Activated T-cell treated with anti-CD3 and anti-CD28 coated beads, Interleukin-2, amount 50 U/mL, for 1 hour (primary cell): ENCODE data around the gene RAB40AL.
A peak's percentile ranks its signal among the peaks of the same experiment; 100 is the strongest.
"Not testable (repeated sequence)": the region's sequence is repeated elsewhere in the genome, so short reads cannot be mapped to it uniquely, and the experiment has no call there.

Source experiments
- DNase-seq: peaks from one replicate; pipeline ENCODE4 v3.0.0-alpha.2; 2020

The RAB40AL gene, protein sequence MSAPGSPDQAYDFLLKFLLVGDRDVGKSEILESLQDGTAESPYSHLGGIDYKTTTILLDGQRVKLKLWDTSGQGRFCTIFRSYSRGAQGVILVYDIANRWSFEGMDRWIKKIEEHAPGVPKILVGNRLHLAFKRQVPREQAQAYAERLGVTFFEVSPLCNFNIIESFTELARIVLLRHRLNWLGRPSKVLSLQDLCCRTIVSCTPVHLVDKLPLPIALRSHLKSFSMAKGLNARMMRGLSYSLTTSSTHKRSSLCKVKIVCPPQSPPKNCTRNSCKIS

DNA sequence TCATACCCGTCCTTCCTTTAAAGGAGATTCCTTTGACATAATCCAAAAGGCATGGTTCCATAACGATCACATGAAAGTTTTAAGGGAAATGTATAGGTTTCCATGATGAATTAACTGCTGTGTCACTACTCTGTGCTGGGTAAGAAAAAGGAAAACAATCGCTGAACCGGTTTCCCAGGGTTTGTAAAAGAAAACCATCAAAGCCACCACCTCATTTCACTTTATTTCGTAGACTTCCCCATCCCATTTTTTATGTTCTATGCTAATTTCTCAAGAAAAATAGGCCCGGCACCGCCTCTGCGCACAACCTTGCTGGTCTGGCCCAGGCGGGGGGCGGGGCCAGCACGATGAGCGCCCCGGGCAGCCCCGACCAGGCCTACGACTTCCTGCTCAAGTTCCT is at the start of gene RAB40AL:
Gene RAB40AL (plus strand): TSS at position 301 of the 400 bp plus-strand sequence. CDS start 47 bp downstream, at position 348.
- DNase-seq = not testable (repeated sequence)

DNA sequence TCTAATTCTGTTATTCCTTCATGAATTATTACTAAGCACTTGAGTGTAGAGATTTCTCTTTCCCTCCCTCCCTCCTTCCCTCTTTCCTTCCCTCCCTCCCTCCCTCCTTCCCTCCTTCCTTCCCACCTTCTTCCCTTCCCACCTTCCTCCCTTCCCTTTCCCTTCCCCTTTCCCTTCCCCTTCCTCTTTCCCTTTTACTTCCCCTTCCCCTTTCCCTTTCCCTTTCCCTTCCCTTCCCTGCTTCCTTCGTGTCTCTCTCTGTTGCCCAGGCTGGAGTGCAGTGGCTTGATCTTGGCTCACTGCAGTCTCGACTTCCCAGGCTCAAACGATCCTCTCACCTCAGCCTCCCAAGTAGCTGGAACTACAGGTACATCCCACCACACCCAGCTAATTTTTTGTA is 49.4 kb upstream of the RAB40AL start:
- DNase-seq = no peak

DNA sequence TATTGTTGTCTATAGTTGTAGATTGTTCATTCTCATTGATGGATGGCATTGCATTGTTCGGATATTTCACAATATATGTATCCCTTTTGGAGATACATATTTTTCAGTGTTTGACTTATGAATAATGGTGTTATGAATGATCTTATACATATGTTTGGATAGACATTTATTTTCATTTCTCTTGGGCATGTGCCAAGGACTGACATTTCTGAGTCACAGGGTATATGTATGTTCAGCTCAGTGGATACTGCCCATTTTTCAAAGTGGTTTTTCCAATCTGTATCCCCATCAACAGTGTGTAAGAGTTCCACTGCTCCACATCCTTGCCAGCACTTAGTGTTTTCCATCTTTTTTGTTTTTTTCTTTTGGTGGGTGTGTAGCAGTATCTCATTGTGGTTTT is 45.0 kb upstream of the RAB40AL start:
- no peak for DNase-seq

DNA sequence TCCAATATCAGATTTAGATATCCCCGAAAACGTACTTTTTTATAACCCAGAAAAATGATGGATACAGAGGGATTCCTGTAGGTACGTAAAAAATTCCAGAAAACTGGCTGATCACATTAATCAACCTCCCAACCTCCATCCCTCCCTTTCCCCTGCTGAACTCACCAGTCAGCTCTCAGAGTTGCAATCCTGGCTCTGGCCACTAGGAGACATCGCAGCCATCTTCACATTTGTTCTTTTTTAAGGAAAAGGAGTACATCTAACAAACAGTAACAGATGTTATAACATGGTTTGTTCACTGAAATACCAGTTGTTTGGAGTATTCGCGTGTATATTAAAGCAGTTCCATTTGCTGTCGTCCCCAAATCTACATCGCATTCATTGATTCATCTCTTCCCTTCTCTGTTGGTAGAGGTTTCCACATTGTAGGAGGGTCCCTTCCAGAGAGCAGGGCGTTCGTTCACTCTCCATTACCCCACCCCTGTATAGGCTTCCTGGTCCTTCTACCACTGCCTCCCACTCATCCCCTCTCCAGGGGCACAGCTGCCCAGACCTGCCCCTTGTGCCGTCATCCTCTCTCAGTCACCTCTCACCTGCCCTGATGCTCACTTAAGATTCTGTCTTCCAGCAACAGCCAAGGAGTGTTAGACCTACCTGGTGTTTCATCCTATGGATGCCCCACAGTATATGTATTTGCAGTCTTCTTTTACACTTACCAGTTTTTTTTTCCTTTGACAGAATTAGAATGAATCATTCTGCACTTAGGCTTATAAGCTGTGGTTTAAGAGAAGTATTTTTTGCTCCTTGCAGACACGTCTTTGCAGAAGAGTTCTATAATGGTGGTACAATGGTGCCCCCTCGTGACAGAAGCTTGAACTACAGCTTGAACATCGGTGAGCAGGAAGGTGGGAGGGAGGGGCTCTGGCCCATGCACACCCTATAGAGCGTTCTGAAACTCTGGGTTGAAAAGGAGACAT is 36.8 kb upstream of the RAB40AL start:
- DNase-seq = peak; percentile 69

DNA sequence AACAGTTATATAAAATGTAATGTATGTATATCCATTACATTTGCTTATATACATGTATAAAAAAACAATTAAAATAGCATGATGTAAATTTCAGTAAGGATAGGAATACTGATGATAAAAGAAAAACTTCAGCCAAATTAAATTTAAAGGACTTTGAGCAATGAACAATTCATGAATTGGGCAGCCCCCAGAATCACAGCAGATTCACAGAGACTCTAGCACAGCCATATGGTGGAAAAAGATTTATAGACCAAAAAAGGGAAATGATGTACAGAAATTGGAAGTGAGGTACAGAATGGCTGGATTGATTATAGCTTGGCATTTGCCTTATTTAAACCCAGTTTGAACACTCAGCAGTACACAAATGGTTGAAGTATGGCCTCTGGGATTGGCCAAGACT is 34.7 kb upstream of the RAB40AL start:
- no peak for DNase-seq

DNA sequence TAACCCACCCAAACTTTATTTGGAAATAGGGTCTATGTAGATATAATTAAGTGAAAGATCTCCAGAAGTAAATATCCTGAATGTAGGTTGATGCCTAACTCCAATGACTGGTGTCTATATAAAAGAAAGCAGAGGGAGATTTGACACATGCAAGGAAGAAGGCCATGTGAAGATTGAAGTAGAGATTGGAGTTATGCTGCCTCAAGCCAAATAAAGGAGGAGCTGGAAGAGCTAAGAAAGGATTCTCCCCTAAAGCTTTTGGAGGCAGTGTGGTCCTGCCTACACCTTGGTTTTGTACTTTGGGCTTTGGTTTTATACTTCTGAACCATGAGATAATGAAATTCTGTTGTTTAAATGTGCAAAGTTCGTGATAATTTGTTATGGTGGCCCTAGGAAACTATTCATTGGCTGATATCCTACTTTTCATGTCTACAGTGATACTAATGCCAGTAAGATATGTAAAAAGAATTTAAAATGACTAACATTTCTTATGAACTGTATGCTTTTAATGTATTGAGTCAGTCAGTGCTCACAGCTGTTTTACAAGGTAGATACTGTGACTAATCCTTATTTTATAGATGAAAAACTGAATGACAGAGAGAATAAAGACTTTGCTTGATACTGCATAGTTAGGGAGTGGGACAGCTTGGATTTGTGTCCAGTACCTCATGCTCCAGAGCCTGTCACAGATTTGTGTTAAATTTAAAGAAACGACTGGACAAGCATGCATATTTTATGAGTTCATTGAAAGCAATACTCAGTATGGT is 5.9 kb upstream of the RAB40AL start:
- DNase-seq = no peak

DNA sequence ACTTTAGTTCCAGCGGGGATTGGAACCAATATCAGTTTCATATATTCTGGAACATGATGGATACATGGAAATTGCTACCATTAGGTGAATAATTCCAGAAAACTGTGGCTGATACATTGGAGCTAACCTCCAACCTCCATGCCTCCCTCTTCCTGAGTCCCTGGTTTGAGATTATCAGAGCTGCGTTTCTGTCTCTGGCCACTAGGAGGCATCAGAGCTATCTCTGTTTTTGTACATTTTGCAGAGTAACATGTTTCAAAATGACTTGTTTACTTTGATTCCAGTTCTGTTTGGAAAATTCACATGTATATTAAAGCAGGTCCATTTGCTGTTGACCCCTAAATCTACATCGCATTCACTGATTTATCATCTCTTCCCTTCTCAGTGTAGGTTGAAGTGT is 2.4 kb upstream of the RAB40AL start:
- DNase-seq = peak; percentile 20

DNA sequence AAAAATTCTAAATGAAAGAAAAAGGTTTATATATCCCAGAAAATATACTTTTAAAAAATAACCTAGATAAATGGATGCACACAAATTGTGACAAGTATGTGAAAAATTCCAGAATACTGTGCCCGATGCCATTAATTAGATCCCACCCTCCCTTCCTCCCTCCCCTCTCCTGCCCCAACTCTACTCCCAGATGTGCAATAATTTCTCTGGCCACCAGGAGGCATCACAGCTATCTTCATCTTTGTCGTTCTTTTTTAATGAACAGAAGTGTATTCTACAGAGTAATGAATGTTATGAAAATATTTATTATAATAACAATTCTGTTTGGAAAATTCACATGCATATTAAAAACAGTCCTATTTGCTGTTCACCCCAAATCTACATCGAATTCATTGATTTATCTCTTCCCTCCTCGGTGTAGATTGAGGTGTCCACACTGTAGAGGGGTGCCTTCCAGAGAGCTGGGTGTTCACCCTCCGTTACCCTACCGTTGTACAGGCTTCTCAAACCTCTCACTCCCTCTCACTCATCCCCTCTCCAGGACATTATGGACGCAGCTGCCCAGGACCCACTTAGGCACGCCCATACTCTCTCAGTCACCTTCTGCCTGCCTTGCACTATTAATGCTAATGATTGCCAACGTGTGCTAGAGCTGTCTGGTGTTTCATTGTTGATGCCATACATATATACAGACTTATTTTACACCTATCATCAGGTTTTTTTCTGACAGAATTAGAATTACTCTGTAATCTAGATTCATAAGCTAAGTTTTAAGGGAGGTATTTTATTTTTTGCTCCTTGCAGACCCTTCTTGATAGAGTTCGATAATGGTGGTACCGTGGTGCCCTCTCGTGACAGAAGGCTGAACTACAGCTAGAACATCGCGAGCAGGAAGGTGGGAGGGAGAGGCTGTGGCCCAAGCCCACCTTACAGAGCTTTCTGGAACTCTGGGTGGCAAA is 14.1 kb downstream of the RAB40AL start:
- peak; percentile 58 for DNase-seq

DNA sequence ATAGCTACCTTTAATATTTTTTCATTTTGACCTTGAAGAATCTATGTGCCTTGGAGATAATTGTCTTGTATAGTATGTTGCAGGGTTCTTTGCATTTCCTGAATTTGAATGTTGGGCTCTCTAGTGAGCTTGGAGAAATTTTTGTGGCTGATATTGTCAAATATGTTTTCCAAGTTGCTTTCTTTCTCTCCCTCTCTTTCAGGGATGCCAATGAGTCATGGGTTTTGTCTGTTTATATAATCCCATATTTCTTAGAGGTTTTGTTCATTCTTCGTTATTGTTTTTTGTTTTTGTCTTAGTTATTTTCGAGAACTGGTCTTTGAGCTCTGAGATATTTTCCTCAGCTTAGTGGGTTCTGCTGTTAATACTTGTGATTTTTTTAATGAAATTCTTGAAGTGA is 20.7 kb downstream of the RAB40AL start:
- no peak for DNase-seq

DNA sequence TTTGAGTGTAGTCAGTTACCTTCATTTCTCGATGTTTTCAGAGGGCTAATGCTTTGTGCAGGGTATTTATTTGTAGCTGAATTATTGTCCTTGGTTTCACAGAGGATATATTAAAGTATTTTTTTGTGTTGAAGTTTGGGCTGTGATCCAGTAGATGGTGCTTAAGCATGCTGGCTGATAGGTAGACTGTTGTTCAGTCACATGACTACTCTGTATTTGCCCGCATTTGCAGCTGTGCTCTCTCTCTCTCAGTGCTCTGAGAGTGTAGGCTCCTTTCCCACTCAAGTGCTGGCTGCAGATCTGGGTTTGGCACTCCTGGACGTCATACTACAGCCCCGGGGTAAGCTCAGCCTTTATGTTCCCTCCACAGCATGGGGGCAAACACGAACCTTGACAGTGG is 21.7 kb downstream of the RAB40AL start:
- DNase-seq = no peak

DNA sequence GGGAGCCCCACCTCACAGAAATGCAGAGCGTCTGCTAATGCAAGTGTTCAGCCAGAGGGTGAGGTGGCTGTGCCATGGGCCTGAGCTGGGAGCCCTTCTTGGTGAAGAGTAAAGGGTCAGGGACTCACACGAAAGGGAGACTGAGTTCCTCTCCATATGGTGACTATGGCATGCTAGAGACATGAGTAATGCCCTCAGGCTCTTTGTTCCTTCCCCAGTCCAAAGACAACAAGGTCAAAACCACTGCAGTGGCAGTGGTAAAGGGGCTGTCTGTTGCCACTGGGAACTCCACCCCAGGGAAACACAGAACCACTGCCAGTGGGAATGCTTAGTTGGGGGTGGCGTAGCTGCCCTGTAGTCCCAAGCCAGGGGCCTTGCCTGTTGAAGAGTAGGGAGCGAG is 22.4 kb downstream of the RAB40AL start:
- no peak for DNase-seq

DNA sequence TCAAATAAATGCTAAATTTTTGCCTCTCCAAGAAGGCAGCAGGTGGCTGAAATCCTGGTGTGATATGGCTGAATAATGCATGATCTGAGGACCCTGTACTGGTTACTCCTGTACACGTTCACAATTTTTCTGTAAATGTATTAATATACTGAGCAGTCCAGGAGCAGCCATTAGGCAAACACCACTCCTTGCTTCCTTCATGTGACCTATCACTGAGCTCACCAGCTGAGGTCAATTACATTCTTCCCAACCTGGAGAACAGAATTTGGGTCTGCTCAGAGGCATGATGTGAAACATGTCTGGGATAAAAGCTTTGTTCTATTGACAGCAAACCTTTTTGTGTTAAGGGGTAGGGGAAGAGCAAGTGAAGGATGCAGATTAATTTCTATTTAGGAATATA is 26.9 kb downstream of the RAB40AL start:
- no peak for DNase-seq

DNA sequence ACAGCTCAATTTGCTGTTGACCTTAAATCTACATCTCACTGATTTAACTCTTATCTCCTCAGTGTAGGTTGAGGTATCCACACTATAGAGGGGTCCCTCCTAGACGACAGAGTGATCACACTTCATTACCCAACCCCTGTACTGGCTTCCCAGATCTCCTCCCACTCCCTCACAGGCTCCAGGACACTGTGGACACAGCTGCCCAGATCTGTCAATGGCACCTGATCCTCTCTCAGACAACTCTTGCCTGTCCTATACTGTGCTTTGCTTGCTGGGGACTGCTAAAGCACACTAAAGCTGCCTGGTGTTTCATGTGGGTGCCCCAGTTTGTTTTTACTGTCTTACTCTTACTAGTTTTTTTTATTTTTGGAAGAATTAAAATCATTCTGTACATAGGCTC is 27.9 kb downstream of the RAB40AL start:
- DNase-seq = no peak

DNA sequence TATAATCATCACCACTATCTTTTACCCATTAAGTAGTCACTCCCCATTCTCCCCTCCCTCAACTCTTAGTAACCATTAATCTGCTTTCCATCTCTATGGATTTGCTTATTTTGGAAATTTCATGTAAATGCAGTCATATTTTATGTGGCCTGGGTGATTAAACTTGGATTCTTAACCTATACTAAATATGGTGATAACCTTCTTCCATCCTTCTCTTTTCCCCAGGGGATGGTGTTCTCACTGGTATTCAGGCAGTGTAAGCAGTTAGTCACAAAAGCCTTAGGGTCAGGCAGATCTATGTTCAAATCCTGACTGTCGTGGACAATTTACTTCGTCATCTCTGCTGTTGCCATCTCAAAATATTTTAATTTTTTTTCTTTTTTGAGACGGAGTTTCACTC is 29.6 kb downstream of the RAB40AL start:
- DNase-seq = no peak

DNA sequence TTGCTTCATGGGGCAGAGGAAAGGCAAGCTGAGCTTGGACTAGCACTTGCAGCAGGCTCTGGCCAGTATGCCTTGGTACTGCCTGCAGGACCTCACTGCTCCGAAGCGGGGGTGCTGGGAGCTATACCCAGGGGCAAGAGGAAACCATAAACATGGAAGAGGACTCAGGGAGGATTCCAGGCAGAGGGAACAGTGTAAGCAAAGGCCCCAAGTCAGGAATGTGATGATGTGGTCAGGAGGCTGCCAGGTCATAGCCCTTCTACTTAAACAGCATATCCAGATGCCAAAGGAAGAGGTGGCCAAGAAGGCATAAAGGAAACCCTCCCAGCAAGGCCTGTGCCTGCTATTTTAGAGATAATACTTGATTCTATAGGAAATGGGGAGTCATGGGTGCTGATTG is 31.1 kb downstream of the RAB40AL start:
- no peak for DNase-seq

DNA sequence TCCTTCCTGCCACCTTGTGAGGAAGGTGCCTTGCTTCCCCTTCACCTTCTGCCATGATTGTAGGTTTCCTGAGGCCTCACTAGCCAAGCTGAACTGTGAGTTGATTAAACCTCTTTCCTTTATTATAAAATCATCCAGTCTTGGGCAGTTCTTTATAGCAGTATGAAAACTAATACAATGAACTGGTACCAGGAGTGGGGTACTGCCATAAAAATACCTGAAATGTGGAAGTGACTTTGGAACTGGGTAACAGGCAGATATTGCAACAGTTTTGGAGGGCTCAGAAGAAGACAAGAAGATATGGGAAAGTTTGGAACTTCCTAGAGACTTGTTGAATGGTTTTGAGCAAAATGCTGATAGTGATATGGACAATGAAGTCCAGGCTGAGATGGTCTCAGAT is 34.5 kb downstream of the RAB40AL start:
- not testable (repeated sequence) for DNase-seq

DNA sequence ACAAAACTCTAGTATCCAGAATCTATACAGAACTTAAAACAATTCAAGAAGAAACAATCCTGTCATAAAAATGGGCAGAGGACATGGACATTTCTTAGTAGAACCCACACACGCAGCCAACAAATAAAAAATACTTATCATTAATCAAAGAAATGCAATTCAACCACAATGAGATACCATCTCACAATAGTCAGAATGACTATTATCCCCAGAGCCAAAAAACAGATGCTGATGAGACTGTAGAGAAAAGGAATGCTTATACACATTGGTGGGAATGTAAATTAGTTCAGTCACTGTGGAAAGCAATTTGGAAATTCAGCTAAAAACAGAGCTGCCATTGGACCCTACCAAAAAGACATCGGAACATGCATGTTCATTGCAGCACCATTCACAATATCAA is 37.9 kb downstream of the RAB40AL start:
- no peak for DNase-seq

DNA sequence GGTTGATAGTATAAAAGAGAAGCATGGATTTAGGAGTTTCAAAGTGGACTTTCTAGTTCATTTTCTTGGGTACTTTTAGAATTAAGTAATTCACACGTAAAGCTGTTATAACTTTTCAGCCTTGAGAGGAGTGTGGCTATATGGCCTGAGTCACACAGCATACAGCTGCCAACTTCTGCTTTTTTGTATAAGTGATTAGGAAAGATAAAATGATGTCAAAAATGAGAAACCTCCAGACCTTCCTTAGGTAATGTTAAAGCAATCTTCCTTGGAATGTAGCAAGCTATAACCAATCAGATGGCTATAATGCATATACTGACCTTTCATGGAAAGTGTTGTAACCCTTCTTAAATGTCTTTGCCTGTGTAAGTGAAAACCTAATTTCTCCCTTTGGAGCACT is 39.2 kb downstream of the RAB40AL start:
- no peak for DNase-seq

DNA sequence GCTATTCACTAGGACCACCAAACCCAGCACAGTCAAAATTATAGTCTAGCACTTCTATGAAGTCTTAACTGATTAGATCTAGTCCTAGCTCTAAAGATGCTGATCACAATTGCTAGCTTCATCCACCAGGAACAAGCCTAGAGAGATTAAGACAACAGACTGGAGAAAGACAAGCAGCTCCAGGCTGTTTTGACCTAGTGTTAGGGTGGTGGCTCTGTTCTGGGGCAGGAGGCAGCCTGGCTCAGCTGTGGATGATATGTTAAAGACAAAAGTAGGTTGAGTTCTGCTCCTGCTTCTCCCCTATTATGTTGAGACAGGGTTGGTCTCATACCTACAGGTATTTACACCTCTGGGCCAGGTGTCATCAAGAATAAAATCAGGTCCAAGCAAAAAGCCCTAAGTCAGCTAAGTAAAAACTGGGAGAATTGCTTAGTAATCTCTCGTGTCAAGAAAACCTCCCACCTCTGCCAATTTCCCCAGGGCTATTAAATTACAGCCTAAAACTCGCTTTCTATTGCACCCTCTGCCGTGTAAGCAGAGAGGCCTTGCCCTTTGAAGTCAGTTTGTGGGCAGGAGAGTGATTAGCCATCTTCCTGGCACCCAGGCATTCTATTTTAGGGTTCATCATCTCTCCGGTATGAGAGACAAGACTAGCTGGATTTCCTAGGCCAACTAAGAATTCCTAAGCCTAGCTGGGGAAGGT is 39.9 kb downstream of the RAB40AL start:
- DNase-seq = no peak

DNA sequence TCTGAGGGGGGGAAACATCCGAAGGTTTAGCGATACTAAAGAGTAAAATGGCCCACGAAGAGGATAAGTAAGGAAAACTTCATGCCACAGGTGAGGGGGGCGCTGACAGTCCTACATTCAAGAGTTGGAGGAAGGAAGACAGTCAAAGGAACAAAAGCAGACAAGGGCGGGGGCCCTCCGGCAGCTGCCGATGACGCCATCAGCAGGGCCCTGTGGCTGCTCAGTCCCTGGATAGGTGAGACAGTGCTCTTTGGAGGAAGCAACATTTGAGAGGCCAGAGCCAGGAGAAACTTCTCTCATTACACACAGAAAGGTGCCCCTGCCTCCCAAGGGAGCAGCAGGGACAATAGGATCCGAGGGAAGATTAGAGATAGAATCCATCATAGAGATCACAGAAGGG is 41.5 kb downstream of the RAB40AL start:
- no peak for DNase-seq

DNA sequence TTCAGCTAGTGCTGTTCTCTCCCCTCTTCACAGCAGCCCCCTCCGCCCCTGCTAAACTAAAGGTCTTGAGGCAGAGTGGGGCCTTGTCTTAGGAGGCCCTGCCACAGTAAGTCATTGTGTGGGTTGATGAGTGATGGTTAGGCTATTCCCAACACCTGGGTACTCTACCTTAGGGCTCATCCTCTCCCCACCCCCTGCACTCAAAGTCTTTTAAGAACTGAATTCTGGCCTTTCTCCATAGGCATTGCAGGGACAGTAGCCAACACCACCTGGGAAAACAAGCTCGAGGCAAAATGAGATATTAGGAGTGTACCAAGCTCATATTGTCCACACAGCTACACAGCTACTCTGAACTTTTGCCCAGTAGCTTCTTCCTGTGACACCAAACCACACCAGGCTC is 42.5 kb downstream of the RAB40AL start:
- DNase-seq = no peak

DNA sequence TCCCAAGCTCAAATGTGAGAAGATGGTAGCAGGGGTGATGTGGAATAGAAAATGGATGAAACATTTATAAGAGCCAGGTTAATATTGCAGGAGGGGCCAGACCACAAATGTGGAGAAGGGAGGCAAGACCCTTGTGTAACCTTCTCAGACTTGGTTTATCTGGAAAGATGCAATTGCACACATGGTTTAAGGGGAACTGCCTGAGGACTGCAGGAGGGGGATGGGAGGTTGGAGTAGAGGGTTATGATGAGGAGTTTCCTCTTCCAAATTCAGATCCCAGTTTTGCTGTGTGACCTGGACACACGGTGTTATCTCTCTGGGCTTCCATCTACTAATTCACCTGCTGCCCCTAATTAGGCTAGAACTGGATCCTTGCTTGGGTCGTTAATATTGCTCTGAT is 46.1 kb downstream of the RAB40AL start:
- no peak for DNase-seq
